ENCODE measurements around the gene EREG. TPM values are rescaled to one million over a fixed set of nuclear protein-coding genes. Genes with fewer than 3 reads are reported as not detected.

Gene EREG
- total and polyA plus RNA-seq, 10 donors = 0.03 to 12.3 (median 0.29) TPM

GRCh38 chr4:74424111-74424510, 59.2 kb downstream of the EREG start:
- H3K27me3 ChIP-seq (replicated peaks in 1 of 7) = no peaks in the 10 kb centered on the region
- H3K27ac ChIP-seq = no peak overlapping the region
- intact Hi-C loops (cut with DNase I; ENCODE audit: low total_unique reads) = no loop called here
- WGBS, 5 donors = 89 to 97% (median 93%) methylated on average over 2 of the region's 2 CpGs
- H3K4me1 ChIP-seq = no peaks in the 10 kb centered on the region
- H3K4me3 ChIP-seq = no peak overlapping the region
- no peak for TF ChIP-seq POLR2A (IDR thresholded peaks at IDR 0.05)
- TF ChIP-seq, protein P1, sequence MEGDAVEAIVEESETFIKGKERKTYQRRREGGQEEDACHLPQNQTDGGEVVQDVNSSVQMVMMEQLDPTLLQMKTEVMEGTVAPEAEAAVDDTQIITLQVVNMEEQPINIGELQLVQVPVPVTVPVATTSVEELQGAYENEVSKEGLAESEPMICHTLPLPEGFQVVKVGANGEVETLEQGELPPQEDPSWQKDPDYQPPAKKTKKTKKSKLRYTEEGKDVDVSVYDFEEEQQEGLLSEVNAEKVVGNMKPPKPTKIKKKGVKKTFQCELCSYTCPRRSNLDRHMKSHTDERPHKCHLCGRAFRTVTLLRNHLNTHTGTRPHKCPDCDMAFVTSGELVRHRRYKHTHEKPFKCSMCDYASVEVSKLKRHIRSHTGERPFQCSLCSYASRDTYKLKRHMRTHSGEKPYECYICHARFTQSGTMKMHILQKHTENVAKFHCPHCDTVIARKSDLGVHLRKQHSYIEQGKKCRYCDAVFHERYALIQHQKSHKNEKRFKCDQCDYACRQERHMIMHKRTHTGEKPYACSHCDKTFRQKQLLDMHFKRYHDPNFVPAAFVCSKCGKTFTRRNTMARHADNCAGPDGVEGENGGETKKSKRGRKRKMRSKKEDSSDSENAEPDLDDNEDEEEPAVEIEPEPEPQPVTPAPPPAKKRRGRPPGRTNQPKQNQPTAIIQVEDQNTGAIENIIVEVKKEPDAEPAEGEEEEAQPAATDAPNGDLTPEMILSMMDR (IDR thresholded peaks at IDR 0.05 in 8 of 11, conservative IDR thresholded peaks at IDR 0.05 in 3 of 11) = no peak
- TF ChIP-seq POLR2AphosphoS5 (IDR thresholded peaks at IDR 0.05) = no peak
- DNase-seq = no peak
- H3K9me3 ChIP-seq = no peaks in the 10 kb centered on the region
- H3K36me3 ChIP-seq = no peaks in the 10 kb centered on the region

DNA sequence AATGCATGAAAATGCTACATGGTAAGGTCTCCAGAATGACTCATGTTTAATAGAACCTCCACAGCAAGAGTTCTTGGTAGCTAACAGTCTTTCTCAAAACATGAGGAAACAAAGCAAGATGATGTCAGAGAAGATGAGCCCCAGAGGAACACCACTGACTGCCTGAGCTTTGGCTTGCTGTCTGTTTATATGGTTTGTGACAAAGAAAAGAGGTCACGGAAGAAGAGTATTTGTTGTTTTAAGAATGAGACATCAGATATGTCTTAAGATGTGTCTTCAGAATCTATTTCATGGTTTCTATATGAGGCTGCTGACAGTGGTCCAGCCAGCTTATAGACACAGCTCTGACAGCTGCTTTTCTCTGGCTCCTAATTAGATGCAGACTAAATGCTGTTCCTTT, 61.2 kb downstream of the EREG start:
- Histone ChIP-seq H3K4me3 (no peak overlapping the region), H3K9me3 (no peaks in the 10 kb centered on the region), H3K4me1 (peaks cover 0 to under 1% (median 0%) of the 10 kb centered on the region in 6 donors), H3K27me3 (replicated peaks in 1 of 7) (no peaks in the 10 kb centered on the region), H3K27ac (no peak overlapping the region), H3K36me3 (no peaks in the 10 kb centered on the region)
- WGBS, 5 donors = 86 to 100% (median 94%) methylated on average over 1 of the region's 1 CpG
- TF ChIP-seq POLR2A (IDR thresholded peaks at IDR 0.05) = no peak
- TF ChIP-seq, protein P1 (IDR thresholded peaks at IDR 0.05 in 8 of 11, conservative IDR thresholded peaks at IDR 0.05 in 3 of 11) = no peak
- no peak for TF ChIP-seq POLR2AphosphoS5 (IDR thresholded peaks at IDR 0.05)
- DNase-seq = no peak
- intact Hi-C loops (cut with DNase I; ENCODE audit: low total_unique reads) = no loop called here

DNA sequence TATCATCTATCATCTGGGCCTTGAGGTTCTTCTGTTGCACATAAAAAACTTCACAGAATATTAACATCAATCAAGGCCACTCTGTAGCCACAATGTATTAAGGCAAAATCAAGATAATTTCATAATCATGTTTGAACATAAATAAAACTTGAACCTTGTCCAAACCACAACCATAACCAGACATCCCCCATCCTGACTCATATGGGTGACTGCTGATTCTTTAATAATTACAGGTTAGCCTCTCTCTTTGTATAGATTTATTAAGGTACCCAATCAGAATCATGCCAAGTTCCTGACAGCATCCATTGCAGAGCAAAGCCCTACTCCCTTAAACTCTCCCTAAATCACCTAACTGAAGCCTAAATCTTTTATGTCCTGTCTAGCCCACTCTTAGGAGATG, 63.3 kb downstream of the EREG start:
- Histone ChIP-seq H3K9me3 (no peaks in the 10 kb centered on the region), H3K4me1 (peaks cover 0 to 9% (median 0%) of the 10 kb centered on the region in 6 donors), H3K27ac (no peak overlapping the region), H3K27me3 (replicated peaks in 1 of 7) (peaks cover 0 to 7% (median 0%) of the 10 kb centered on the region in 7 donors), H3K36me3 (no peaks in the 10 kb centered on the region), H3K4me3 (no peak overlapping the region)
- no peak for DNase-seq
- TF ChIP-seq, protein P1 (IDR thresholded peaks at IDR 0.05 in 8 of 11, conservative IDR thresholded peaks at IDR 0.05 in 3 of 11) = no peak
- no peak for TF ChIP-seq POLR2AphosphoS5 (IDR thresholded peaks at IDR 0.05)
- no peak for TF ChIP-seq POLR2A (IDR thresholded peaks at IDR 0.05)
- intact Hi-C loops (cut with DNase I; ENCODE audit: low total_unique reads) = no loop called here

GRCh38 chr4:74431113-74431826, 66.3 kb downstream of the EREG start:
- DNase-seq = no peak
- Histone ChIP-seq H3K9me3 (no peaks in the 10 kb centered on the region), H3K27ac (peak overlapping the region in 3 of 8 donors; percentile 43 to 68 (median 64)), H3K4me3 (no peak overlapping the region), H3K4me1 (peaks cover 0 to 9% (median 0%) of the 10 kb centered on the region in 6 donors), H3K36me3 (no peaks in the 10 kb centered on the region), H3K27me3 (replicated peaks in 1 of 7) (peaks cover 0 to 7% (median 0%) of the 10 kb centered on the region in 7 donors)
- intact Hi-C loops (cut with DNase I; ENCODE audit: low total_unique reads) = no loop called here
- 33 to 52% (median 42%) methylated on average over 11 of the region's 11 CpGs for WGBS, 5 donors
- TF ChIP-seq POLR2A (IDR thresholded peaks at IDR 0.05) (no peak), POLR2AphosphoS5 (IDR thresholded peaks at IDR 0.05) (no peak)
- TF ChIP-seq, protein P1 (IDR thresholded peaks at IDR 0.05 in 8 of 11, conservative IDR thresholded peaks at IDR 0.05 in 3 of 11) = no peak

Data from spleen (tissue), 11 donors.